HG03558 (cell line): ENCODE data around the gene FXYD4.

Experiments used
- ATAC-seq: cut with Tn5 transposase; IDR thresholded peaks from one replicate; pipeline ENCODE4 v1.9.1; 2021; ENCODE audit warnings: moderate number of reproducible peaks; ENCODE audit not compliant: unreplicated experiment; ENCODE audit errors: extremely low read depth

Gene FXYD4

DNA sequence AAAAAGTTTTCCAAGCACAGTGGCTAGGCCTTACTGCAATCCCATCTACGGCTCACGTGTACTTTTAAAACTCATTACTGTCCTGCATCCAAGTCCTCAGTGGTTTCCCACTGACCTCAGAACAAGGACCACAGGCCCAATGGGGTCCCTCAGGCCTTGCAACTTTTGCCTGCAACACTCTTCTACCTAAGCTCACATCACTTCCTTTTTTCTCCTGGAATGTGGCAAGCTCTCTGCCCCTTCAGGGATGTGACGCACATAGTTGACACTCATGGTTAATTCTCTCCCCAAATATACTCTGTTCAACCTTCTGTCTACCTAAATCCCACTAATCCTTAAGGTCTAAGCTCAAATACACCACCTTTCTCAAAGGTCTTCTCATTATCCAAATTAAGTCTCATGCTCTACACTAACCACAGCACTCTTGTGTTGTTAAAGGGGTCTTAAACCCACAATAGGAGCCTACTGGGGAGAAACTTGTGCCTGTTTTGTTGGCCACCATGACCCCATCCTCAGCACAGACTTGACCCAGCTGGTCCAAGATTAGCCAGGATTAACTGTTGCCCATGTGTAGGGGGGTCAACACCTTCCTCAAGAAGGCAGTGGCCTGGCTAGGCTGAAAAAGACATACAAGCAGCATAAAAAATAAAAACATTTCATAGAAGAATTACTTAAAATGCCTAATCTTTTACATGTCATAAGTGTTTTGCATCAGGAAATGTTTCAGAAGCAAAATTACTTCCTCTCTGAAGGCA lies 22.3 kb downstream of the FXYD4 start:
- ATAC-seq = no peak

DNA sequence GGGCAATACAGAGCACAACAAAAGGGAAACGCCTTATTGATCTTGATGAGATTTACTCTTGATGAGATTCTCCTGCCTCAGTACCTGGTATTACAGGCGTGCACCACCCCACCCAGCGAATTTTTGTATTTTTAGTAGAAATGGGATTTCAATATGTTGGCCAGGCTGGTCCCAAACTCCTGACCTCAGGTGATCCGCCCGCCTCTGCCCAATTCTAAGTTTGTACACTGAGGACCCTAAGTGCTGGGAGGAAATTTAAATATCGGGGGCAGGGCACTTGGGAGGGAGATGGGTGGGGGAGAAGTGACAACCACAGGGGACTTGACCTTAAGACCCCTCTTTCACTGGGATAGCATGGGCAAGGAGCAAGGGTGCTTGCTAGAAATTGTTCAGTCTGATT lies 23.4 kb downstream of the FXYD4 start:
- ATAC-seq = no peak

DNA sequence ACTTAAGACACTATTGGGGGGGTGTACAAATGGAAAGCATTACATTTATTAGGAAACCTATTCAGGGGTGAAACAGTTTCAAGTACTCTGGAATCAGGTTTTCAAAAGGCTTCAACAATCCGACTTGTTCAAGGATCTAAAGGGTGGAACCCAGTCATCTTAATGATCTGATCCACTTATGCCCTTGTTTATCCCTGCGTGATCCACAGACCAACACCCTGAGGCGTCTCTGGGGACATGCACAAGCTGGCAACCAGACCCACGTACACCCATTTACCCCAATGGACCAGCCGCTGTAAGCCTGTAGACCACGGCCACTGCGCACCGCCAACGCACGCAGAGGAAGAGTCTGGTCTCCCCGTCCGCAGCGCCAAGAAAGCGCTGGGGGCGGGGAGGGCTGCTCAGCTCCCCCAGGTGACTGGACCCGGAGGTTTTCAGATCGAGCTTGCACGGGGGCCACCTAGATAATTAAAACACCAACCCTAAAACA lies 24.2 kb downstream of the FXYD4 start:
- no peak for ATAC-seq

DNA sequence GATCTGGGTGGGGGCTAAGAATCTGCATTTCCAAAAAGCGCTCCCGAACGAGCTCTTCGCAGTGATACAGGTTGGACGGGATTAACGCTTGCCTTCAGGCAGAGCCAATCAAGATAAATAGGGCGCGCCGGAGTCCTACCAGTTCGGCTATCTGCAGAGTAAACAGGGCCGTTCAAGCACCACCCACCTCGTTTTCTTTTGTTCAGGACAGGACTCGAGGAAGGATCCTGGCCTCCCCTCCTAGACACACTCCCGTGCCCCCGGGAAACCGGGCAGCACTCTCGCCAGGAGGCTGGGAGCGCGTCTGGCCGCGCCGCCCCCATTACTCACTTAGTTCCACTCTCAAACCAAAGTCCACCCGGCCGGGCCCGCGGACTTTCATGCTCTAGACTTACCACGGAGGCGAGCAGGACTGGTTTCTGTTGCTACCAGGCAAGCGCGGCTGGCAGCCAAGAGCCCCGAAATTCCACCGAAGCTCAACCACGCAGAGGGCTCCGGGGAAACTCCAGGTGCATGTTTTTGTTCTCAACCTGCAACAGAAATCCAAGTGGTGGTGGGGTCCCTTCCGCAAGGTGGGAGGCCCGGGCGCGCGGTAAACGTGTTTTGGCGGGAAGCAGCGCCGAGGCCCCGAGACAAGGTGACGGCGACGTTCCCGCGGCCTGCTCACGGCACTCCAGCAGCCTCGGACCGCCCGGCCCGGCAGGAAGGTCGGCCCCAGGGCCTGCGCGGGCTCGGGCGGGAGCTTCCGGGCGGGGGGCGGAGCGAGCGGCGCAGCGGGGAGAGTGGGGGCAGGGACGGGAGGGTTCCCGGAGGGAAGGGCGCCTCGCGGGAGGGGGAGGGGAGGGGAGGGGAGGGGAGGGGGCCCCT lies 24.9 kb downstream of the FXYD4 start:
- peak; percentile 21 for ATAC-seq

DNA sequence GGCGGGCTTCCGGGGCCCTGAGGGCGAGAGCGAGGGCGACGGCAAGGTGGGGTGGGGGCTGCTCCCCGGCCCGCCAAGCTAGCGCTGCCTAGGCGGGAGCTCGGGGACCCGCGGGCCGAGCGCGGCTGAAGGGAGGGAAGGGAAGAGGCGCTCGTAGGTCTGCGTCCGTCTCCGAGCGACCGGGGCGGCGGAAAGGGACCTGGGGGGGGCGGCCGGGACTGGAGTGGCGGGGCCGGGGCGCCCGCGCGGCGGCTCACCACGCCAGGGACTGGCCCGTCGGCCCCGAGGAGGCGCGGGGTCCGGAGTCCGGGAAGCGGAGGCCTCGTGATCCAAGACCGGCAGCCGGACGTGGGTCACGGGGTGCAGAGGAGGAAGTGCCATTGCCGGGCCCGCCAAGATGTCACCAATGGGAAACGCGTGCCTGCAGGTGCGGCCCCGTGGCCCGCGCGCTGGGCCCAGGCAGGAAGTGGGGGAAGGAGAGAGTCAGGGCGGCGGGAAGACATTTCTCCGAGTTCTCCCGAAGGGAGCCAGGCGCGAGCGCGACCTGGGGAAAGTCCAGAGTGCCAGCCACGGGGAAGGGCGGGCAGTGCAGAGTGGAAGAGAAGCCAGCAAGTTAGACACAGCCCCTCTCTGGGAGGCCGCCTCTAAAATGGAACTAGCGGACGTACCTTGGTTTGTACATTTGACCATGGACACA lies 25.6 kb downstream of the FXYD4 start:
- peak; percentile 60 for ATAC-seq

DNA sequence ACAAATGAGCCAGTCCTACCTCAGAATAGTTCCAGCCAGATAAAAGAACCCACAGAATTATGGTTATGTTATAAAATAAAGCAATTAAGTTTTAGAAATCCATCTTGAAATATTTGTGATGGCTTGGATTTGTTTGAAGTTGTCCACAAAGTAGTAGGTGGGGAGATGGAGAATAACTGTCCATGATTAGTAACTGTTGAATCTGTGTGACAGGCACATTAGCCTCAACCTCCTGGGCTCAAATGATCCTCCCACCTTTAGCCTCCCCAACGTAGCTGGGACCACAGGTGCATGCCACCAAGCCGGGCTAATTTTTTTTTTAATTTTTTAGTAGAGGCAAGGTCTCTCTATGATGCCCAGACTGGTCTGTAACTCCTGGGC lies 27.5 kb downstream of the FXYD4 start:
- no peak for ATAC-seq

DNA sequence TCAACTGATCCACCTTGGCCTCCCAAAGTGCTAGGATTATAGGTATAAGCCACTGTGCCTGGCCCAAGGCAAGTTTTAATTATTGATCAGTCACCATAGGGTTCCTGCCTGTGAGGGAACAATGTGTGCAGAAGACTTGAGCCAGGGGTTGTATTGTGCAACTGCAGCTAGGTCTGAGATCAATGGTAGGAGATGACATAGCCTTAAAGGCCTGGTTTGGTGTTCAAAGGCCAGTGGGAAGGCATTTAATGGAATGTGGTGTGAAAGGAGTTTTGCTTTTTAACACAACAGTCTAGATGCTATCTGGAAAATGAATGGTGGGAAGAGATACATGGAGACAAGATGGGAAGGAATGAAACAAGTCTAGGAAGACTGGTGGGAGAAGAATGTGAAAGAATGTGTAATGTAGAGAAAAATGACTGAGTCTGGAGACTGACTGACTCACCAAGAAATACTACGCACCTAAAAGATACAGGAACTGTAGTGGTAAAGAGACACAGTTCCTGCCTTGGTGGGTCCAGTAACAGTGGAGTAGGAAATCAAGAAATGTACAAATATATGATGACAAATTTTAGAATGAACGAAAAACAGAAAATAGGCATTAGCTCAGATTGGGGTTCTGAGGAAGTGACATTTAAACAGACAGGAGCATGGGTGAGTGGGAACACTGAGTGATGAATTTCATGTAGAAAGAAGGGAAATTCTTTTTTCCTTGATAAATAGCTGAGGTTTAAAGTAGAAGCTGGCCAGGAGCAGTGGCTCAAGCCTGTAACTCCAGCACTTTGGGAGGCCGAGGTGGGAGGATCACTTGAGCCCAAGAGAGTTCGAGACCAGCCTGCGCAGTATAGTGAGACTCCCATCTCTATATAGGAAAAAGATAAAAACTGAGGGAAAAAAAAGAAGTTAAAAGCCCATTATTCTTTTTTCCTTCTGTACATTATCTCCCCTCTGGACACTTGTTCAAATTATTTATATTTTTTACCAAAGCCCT lies 28.2 kb downstream of the FXYD4 start:
- ATAC-seq = no peak

DNA sequence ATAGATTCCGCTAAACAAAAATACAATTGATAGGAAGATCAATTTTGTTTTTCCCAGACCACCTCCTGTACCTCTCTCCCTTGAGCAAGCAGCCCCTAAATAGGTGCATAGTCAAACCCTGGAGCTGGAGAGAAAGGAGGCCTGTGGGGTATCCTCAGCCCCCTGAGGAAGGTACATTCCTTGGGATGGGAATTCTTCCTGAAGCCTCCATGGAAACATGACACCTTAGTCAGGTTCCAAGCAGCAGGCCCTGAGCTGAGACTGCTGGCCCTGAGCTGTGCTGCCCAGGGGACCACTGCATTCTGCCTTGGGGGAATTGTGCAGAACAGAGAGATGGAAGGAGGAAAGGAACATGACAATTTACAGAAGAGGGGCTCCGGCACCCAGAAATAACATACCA lies 30.2 kb downstream of the FXYD4 start:
- ATAC-seq = no peak

DNA sequence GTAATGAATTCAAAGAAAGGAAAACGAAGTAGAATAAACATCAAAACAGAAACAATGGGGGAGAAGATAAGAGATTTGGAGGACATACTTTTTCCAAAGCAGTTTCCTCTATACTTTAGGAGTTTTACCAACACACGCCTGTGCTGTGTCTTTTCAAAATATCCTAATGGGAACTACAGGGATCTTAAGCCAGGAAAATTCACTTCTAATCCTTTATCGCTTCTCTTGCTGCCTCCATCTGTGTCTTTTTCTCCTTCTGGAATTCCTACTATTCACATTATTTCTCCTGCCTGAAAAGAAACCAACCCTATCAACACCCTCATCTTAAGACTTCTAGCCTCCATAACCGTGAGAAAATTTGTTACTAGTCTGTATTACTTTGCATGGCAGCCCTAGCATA lies 30.7 kb downstream of the FXYD4 start:
- no peak for ATAC-seq

DNA sequence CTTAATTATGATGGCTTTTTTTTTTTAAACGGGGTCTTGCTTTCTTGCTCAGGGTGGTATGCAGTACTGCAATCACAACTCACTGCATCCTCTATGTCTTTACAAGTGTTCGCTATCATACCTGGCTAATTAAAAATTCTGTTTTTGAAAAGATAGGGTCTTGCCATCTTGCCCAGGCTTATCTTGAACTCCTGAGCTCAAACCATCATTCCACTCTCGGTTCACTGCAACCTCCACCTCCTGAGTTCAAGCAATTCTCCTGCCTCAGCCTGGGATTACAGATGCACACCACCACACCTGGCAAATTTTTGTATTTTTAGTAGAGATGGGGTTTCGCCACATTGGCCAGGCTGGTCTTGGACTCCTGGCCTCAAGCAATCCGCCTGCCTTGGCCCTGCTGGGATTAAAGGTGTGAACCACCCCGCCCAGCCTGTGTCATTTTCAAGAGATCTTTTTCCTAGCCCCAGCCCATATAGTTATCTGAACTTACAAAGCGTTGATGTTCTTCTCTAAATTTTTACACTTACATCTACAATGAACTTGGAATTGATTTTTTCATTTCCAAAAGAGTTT lies 31.5 kb downstream of the FXYD4 start:
- ATAC-seq = no peak

DNA sequence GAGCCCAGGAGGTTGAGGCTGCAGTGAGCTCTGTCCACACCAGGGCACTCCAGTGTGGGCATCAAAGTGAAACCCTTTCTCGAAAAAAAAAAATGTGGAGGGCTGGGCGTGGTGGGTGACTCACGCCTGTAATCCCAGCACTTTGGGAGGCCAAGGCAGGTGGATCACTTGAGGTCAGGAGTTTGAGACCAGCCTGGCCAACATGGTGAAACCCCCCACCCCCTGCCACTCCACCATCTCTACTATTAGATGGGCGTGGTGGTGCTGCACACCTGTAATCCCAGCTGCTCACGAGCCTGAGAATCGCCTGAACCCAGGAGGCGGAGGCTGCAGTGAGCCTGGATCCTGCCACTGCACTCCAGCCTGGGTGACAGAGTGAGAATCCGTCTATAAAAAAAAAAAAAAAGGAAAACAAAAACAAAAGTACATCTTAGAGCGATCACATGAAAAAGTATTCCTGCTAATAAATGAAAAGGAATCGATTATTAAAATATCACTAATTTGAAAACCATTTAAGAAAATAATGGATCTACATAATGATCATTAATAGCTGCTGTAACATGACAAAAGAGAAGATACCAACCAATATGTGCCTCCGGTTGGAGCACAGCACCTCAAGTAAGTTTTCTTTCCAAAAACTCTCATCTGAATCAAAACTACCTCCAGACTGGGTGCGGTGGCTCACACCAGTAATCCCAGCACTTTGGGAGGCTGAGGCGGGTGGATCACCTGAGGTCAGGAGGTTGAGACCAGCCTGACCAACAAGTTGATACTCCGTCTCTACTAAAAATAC lies 32.7 kb downstream of the FXYD4 start:
- ATAC-seq = no peak

DNA sequence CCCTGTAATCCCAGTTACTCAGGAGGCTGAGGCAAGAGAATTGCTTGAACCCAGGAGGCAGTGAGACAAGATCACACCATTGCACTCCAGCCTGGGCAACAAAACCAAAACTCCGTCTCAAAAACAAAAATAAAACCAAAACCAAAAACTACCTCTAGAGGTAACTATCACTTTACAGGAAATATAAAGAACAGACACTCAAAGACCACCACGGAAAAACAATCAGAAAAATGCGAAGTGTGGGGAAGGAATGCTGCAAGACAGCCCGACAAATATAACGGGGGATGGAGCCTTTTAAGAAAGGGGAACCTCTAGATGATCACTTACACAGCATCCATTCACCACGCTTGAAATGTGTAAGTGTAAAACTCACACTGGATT lies 33.3 kb downstream of the FXYD4 start:
- ATAC-seq = no peak

DNA sequence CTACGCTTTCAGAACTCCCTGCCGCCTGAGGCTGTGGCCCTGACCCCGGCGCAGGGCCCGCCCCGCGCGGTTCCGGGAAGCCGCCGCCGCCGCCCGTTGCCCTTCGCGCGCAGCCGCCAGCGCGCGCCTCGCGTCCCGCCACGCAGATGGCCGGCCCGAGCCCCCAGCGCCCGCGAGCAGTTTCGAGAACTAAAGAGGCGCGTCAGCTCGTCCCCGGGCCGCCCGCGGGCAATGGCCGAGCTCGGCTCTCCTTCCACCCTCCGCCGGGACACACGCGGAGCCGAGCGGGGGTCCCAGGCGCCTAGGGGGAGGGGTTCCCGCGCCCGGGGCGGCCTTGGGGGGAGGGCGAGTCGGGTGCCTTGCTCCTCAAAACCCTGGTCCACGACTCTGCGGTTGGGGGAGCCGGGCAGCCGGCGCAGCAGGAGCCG lies 35.7 kb downstream of the FXYD4 start:
- ATAC-seq = no peak

DNA sequence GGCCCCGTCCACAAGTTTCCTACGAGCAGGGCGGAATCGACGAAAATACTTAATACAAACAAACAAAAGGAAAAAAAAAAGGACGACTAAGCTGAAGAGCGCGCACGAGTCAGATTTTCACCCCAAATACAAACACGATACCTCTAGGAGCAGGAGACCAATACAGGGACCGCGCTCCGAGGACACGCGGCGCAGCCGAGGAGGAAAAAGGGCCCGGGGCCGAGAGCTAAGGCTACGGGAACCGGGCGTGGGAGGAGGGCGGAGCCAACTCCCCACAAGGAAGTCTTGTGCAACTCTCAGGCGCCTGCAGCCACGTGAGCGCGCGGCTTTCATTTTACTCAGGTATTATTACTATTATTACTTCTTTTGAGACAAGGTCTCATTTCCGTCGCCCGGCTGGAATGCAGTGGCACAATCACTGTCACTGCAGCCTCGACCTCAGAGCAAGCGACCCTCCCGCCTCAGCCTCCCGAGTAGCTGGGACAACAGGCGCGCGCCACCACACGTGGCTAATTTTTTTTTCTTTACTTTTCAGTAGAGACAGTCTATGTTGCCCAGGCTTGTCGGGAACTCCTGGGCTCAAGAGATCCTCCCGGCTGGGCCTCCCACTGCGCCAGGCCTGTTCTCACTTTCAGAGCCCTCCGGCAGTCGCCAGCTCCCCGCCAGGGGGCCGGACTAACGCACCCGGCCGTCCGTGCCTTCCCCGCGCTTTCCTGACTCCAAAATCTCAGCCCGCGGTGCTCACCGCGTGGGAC lies 36.3 kb downstream of the FXYD4 start:
- peak; percentile 29 for ATAC-seq

DNA sequence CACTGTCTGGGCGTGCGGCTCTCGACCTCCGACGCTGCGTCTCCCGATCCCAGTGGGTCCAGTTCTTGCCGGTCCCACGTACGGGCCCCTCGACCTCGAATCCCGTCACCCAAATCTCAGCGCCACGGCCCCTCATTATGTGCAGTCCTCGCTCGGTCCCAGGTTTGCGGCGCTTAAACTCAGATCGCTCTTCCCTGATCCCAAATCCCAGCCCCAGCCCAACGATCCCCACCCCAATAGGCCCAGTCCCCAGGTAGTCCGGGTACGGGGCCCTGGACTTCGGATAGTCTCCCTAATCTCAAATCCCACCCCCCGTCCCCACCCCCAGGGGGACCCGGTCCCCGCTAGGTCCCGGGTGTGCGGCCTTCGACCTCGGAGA lies 36.9 kb downstream of the FXYD4 start:
- no peak for ATAC-seq

DNA sequence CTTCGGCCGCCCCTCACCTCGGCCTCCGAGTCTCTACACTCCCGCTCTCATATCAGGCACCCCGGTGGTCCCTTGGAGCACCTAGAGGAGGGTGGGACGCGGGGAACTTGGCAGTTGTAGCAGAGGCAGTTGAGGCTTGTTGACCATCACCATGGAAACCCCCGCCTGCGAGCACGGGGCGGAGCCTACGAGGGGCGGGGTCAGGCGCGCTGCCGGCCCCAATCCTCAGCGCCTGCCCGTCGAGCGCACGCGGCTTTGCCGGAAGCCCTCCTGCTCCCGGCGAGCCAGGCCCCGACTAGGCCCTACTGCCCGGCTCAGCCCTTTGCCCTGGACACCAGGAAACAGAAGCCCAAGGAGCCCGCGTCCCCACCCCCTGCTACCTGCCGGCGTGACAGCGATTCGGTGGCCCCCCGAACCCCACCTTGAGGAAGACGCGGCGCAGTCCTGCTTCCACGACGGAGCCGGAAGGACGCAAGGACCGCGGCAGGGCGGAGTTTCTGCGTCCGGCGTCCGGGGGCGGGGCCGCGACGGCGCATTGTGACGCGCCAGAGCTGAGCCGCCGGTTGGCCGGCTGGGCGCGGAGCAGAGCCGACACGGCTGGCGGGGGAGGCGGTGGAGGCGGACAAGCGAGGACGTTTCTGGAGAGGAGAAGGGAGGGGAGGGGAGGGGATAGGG lies 37.4 kb downstream of the FXYD4 start, which contains the start of gene HNRNPF:
Gene HNRNPF (minus strand): TSS at position 477 of the 675 bp plus-strand sequence. CDS start 21,302 bp downstream, outside the sequence.
- ATAC-seq = peak; percentile 43

DNA sequence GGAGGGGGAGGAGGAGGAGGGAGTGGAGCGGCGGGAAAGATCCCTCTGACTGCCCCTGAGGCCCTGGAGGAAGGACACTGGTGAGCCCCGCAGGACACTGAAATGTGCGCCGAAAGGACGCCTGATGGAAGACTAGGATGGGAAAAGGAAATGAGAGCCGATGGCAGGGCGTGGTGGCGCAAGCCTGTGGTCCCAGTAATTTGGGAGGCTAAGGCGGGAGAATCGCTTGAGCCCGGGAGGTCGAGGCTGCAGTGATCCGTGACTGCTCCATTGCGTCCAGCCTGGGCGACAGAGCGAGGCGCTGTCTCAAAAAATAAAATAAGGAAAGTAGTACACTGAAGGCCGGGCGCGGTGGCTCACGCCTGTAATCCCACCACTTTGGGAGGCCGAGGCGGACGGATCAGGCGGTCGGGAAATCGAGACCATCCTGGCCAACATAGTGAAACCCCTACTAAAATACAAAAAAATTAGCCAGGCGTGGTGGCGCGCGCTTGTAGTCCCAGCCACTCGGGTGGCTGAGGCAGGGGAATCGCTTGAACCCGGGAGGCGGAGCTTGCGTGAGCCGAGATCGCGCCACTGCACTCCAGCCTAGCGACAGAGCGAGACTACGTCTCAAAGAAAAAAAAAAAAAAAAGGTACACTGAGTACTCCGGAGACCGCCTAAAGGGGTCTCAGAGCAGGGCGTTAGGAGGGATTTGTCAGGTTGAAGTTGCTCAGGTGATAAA lies 38.1 kb downstream of the FXYD4 start:
- ATAC-seq = no peak
